GM13976 (cell line): ENCODE results near the gene H19.

ENCODE experiments used
- DNase-seq: peaks from one replicate; pipeline ENCODE4 v3.0.0; 2012; ENCODE audit warnings: low spot score
- CTCF ChIP-seq: IDR thresholded peaks from 2 replicates; pipeline ENCODE4 v1.5.1; 2012; ENCODE audit warnings: borderline replicate concordance, mild to moderate bottlenecking; ENCODE audit not compliant: insufficient read depth; ENCODE audit errors: extremely low read depth, missing control alignments, control extremely low read depth
- in situ Hi-C: fragments of 300-500 bp; cut with MboI; formaldehyde crosslinking; loops from one replicate; pipeline ENCODE4 v1.12.0; 2022; ENCODE audit warnings: low sequenced_read_pairs, mixed read lengths, inconsistent platforms; ENCODE audit not compliant: unreplicated experiment

Gene H19

GRCh38 chr11:1953489-1954266, 44.0 kb downstream of the H19 start:
- no peak for DNase-seq
- in situ Hi-C loops = no loop called here
- TF ChIP-seq CTCF = no peak

- no peak for DNase-seq
- TF ChIP-seq CTCF = no peak
- in situ Hi-C loops = no loop called here
Measured at GRCh38 chr11:1952806-1953482, 44.7 kb downstream of the H19 start.

GRCh38 chr11:1949922-1950321, 47.7 kb downstream of the H19 start:
- in situ Hi-C loops = no loop called here
- DNase-seq = no peak
- no peak for TF ChIP-seq CTCF

GRCh38 chr11:1949302-1949701, 48.3 kb downstream of the H19 start:
- TF ChIP-seq CTCF = no peak
- DNase-seq = no peak
- in situ Hi-C loops = no loop called here

GRCh38 chr11:1948389-1948788, 49.3 kb downstream of the H19 start:
- in situ Hi-C loops = no loop called here
- no peak for DNase-seq
- TF ChIP-seq CTCF = no peak

- in situ Hi-C loops = no loop called here
- TF ChIP-seq CTCF = no peak
- DNase-seq = no peak
Measured at GRCh38 chr11:1947592-1948237, 49.9 kb downstream of the H19 start.
